ENCODE data around the gene PDCD6IP. TPM values are rescaled to one million over a fixed set of nuclear protein-coding genes. Genes with fewer than 3 reads are reported as not detected.
A peak's percentile ranks its signal among the peaks of the same experiment; 100 is the strongest.

PDCD6IP gene
- total RNA-seq, 2 donors from 2014 or later, result 445 to 448 TPM

DNA sequence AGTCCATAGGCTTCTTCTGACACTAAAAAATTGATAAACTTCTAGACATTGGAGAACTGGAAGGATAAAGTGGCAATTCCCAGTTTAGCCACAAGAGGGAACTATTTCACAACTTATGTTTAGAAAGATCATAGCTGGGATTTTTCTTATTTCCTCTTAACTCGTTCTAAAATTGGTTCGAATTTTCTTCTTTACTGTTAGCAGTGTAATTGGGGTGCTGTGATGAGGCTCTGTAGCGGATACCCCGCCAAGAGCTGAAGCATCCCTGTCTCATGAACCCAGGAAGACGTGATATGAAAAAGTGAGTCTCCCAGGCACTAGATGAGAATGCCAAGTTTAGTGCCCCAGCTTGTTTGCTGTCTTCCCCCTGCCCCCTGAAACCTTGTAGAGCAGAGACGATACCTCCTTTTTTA lies 85.1 kb downstream of the PDCD6IP start:
- DNase-seq (no peak), ATAC-seq (peak; percentile 50)
- intact Hi-C loops (cut with DNase I, micrococcal nuclease), result loop anchor here in 1 of 2 donors (5.0 kb wide), 1 partner anchor 799 kb away; no protein-coding TSS in a partner anchor

- DNase-seq (no peak), ATAC-seq (peak; percentile 54)
Measured at GRCh38 chr3:33883951-33884561, 85.6 kb downstream of the PDCD6IP start.

GRCh38 chr3:33884701-33885100 lies 86.3 kb downstream of the PDCD6IP start:
- ATAC-seq (no peak), DNase-seq (no peak)
- intact Hi-C loops (cut with DNase I, micrococcal nuclease), result loop anchor here in 1 of 2 donors (5.0 kb wide), 1 partner anchor 798 kb away; no protein-coding TSS in a partner anchor

More at GRCh38 chr3:33883951-33884561, 85.6 kb downstream of the PDCD6IP start:
- intact Hi-C loops (cut with DNase I, micrococcal nuclease), result loop anchor here in 1 of 2 donors (5.0 kb wide), 1 partner anchor 798 kb away; no protein-coding TSS in a partner anchor

DNA sequence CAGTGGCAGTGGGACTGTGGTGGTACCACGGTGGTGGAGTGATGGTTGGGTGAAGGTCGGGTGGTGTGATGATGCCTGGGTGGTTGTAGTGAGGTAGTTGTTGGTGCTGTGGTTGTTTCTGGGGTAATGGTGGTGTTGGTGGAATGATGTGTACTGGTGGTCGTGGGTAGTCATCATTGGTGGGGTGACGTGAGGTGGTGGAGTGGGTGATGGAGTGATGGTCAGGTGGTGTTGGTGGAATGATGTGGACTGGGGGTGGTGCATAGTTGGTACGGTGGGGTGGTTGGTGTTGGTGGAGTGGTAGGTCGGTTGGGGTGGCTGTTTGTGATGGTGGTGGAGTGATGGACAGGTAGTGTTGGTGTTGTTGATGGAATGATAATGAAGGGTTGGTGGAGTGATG lies 87.1 kb downstream of the PDCD6IP start:
- intact Hi-C loops (cut with DNase I, micrococcal nuclease), result no loop called here
- ATAC-seq, result no peak
- no peak for DNase-seq

- ATAC-seq, result no peak
- DNase-seq, result no peak
- intact Hi-C loops (cut with DNase I, micrococcal nuclease), result no loop called here
Measured at GRCh38 chr3:33886015-33886414, 87.6 kb downstream of the PDCD6IP start.

- DNase-seq (no peak), ATAC-seq (no peak)
- intact Hi-C loops (cut with DNase I, micrococcal nuclease), result no loop called here
Measured at GRCh38 chr3:33887478-33887877, 89.0 kb downstream of the PDCD6IP start.

DNA sequence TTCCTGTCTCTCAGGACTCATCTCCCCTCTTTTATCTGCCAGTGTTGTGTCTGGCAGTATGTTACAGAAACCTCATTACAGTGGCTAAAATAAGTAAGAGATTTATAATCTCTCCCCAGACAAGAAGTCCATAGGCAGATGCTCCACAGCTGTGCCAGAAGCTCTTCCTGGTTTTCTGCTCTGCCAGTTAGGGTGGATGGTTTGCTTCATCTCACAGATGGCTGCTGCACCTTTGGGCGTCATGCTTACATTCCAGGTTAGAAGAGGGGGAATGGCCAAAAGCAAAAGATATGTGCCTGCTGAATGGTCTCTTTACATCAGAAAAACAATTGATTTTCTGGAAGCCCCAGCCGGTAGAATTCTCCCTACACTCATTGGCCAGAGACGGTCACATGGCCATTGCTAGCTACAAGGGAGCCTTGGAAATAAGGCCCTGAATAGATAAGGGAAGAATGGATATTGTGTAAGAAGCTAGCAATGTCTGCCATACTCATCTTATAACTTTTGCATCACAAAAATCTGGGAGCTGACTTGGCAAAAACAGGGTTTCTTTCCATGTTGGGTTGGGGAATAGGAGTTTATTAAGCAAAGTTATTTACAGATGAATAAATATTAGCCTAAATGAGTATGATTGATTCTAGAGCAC lies 91.1 kb downstream of the PDCD6IP start:
- intact Hi-C loops (cut with DNase I, micrococcal nuclease), result no loop called here
- no peak for ATAC-seq
- no peak for DNase-seq

DNA sequence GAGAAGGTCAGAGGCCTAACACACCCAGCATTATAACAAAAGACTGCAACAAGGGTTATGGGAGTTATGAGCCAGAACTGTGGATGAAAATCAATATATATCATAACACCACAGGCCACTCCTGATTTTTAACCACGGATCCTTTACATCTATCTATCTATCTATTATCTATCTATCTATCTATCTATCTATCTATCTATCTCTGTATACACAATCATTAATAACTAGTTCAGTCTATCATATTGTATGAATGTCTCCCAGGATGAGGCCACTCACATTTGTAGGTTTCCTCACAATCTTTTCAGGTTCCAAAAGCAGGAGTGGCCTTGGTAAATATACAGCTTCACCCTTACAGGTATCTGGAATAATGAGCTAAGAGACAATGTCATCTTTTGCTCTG lies 94.2 kb downstream of the PDCD6IP start:
- ATAC-seq, result no peak
- intact Hi-C loops (cut with DNase I, micrococcal nuclease), result no loop called here
- DNase-seq, result no peak

- intact Hi-C loops (cut with DNase I, micrococcal nuclease), result no loop called here
- DNase-seq (no peak), ATAC-seq (no peak)
Measured at GRCh38 chr3:33895658-33896057, 97.2 kb downstream of the PDCD6IP start.

GRCh38 chr3:33897306-33897705 lies 98.9 kb downstream of the PDCD6IP start:
- ATAC-seq (peak; percentile 70), DNase-seq (no peak)

GRCh38 chr3:33898901-33899300 lies 100.5 kb downstream of the PDCD6IP start:
- DNase-seq, result no peak
- peak; percentile 19 for ATAC-seq
- intact Hi-C loops (cut with DNase I, micrococcal nuclease), result no loop called here

More at GRCh38 chr3:33897306-33897705, 98.9 kb downstream of the PDCD6IP start:
- intact Hi-C loops (cut with DNase I, micrococcal nuclease), result no loop called here

- intact Hi-C loops (cut with DNase I, micrococcal nuclease), result no loop called here
- ATAC-seq, result no peak
- no peak for DNase-seq
Measured at GRCh38 chr3:33900440-33900808, 102.0 kb downstream of the PDCD6IP start.

- no peak for ATAC-seq
- intact Hi-C loops (cut with DNase I, micrococcal nuclease), result no loop called here
- no peak for DNase-seq
Measured at GRCh38 chr3:33900809-33901505, 102.5 kb downstream of the PDCD6IP start.

GRCh38 chr3:33901862-33902563 lies 103.6 kb downstream of the PDCD6IP start:
- ATAC-seq (no peak), DNase-seq (no peak)
- intact Hi-C loops (cut with DNase I, micrococcal nuclease), result no loop called here

DNA sequence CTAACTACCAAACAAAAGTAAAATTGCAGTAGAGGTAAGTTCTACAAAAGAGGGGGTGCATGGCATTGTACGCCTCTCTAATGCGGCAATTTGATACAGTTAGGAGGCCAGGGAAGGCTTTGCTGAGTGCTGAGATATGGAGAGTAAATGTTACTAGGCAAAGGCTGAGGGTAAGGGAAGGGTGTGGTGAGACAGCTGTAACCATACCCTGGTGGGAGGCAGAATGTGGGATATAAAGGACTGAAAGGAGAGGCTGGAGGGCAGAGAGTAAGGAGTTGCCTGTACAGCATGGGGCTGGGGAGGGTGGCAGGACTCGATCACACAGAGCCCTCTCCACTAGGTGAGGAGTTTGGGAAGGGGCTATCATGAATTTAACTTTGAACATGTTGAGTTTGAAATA lies 106.3 kb downstream of the PDCD6IP start:
- intact Hi-C loops (cut with DNase I, micrococcal nuclease), result no loop called here
- DNase-seq (no peak), ATAC-seq (no peak)

- intact Hi-C loops (cut with DNase I, micrococcal nuclease), result no loop called here
- DNase-seq (no peak), ATAC-seq (no peak)
Measured at GRCh38 chr3:33908250-33908851, 109.9 kb downstream of the PDCD6IP start.

- DNase-seq, result no peak
- intact Hi-C loops (cut with DNase I, micrococcal nuclease), result no loop called here
- no peak for ATAC-seq
Measured at GRCh38 chr3:33909547-33909946, 111.1 kb downstream of the PDCD6IP start.

DNA sequence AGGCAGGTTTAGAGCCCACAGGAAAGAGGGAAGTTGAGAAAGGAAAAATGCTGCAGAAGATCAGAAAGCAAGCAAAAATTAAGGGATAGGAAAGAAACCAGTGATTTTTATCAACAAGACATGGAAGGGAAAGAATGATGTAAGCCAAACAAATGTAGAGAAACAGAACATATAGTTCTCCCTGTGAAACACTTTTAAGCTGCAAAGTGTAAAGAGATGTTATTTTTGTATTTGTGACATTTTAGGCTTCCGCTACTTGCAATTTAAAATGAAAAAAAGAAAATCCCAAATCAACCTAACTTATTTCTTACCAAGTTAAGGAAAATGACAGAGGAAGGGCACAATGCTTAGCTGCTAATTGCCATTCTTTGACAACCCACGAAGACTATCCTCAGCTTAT lies 111.6 kb downstream of the PDCD6IP start:
- intact Hi-C loops (cut with DNase I, micrococcal nuclease), result no loop called here
- DNase-seq (no peak), ATAC-seq (no peak)

Data from left colon (tissue), 2 donors.